HepG2 (cell line): ENCODE measurements around the gene CCDC9B. TPM values are rescaled to one million over a fixed set of nuclear protein-coding genes. Genes with fewer than 3 reads are reported as not detected.

ENCODE experiments used
- ATAC-seq: fragments of 200-7000 bp; cut with Tn5 transposase; 3 replicates; pipeline ENCODE4 v1.9.1; 2020; ENCODE audit warnings: mild to moderate bottlenecking, moderate library complexity
- Bru-seq: library from RNA; stranded (reverse); fragments of 400-500 nt; gene quantifications from one replicate; lab custom pipeline; 2021; lab: Mats Ljungman, UMichigan
- BruChase-seq, 2 experiments: library from RNA; stranded (reverse); fragments of 400-500 nt; gene quantifications; one replicate each; lab custom pipeline; 2021; lab: Mats Ljungman, UMichigan
- BruUV-seq: library from RNA; stranded (reverse); fragments of 400-500 nt; replicated peaks from 2 replicates; lab custom pipeline; 2021; lab: Mats Ljungman, UMichigan
- CTCF ChIA-PET: fragments of 300-600 bp; formaldehyde crosslinking; extraction: SDS; loops from one replicate; lab custom pipeline; 2021; ENCODE audit warnings: low total read pairs, inconsistent platforms, low intra/inter-chr PET ratio; lab: Yijun Ruan, JAX
- POLR2A ChIA-PET: fragments of 350-600 bp; sonication (Branson Sonifier 250); formaldehyde crosslinking; loops from one replicate; lab custom pipeline; 2020; ENCODE audit warnings: antibody characterized with exemption, inconsistent platforms; lab: Yijun Ruan, JAX
- DNase-seq: peaks from one replicate; pipeline ENCODE4 v3.0.0-alpha.2; 2015; ENCODE audit warnings: low spot score
- FAIRE-seq: peaks from 3 replicates; lab custom pipeline; 2011; peaks lifted over from hg19 to GRCh38; lab: Jason Lieb, UNC
- H2AFZ ChIP-seq: one replicate; pipeline ENCODE4 v1.6.1; 2011; ENCODE audit warnings: low read length, inconsistent platforms
- H3K27ac ChIP-seq: fragments of 300-600 bp; 3 replicates; pipeline ENCODE4 v1.8.0; 2011; ENCODE audit warnings: mixed run types, mild to moderate bottlenecking, mixed read lengths, low read length, inconsistent platforms; ENCODE audit not compliant: insufficient read depth; ENCODE audit errors: extremely low read length
- H3K27me3 ChIP-seq, 2 experiments: fragments of 200-600 bp in 1 of 2; 2 replicates in 1 of 2; 3 replicates in 1 of 2; pipeline versions ENCODE4 v1.6.0 to v1.8.0; 2011; ENCODE audit warnings: low read length in 2 of 2, mild to moderate bottlenecking in 2 of 2, moderate library complexity in 2 of 2, inconsistent platforms in 1 of 2; ENCODE audit not compliant: insufficient read depth in 2 of 2, control insufficient read depth in 1 of 2
- H3K36me3 ChIP-seq, 2 experiments: fragments of 200-600 bp in 1 of 2; replicated peaks in 1 of 2; 2 replicates in 1 of 2; 3 replicates in 1 of 2; pipeline versions ENCODE4 v1.5.1 to v1.8.0; 2011; ENCODE audit warnings: low read length in 2 of 2, inconsistent platforms in 1 of 2; ENCODE audit not compliant: insufficient read depth in 2 of 2, control insufficient read depth in 1 of 2
- H3K4me1 ChIP-seq: 2 replicates; pipeline ENCODE4 v1.5.1; 2012; ENCODE audit warnings: low read length, inconsistent platforms; ENCODE audit not compliant: insufficient read depth
- H3K4me2 ChIP-seq: 2 replicates; pipeline ENCODE4 v1.6.0; 2011; ENCODE audit warnings: low read depth, low read length, inconsistent platforms
- H3K4me3 ChIP-seq, 3 experiments: fragments of 200-600 bp in 1 of 3; sonication (generic), shearing (Covaris generic) in 1 of 3; replicated peaks in 1 of 3; 2 replicates each; pipeline ENCODE4 v1.5.1; 2011 to 2016; ENCODE audit warnings: low read length in 3 of 3, inconsistent platforms in 2 of 3, low read depth in 2 of 3, mild to moderate bottlenecking in 2 of 3, control low read depth in 1 of 3, mixed read lengths in 1 of 3; ENCODE audit not compliant: insufficient read depth in 1 of 3
- H3K79me2 ChIP-seq: one replicate; pipeline ENCODE4 v1.6.1; 2011; ENCODE audit warnings: low read length, inconsistent platforms; ENCODE audit not compliant: insufficient read depth
- H3K9ac ChIP-seq: 2 replicates; pipeline ENCODE4 v1.6.0; 2011; ENCODE audit warnings: mild to moderate bottlenecking, low read depth, low read length, inconsistent platforms; ENCODE audit not compliant: insufficient read depth
- H3K9me3 ChIP-seq: 2 replicates; pipeline ENCODE4 v1.5.1; 2012; ENCODE audit warnings: mild to moderate bottlenecking, low read length
- H4K20me1 ChIP-seq: 2 replicates; pipeline ENCODE4 v1.6.0; 2011; ENCODE audit warnings: inconsistent platforms, mild to moderate bottlenecking, low read length, moderate library complexity; ENCODE audit not compliant: insufficient read depth
- BRD4 ChIP-seq: sonication (generic); formaldehyde crosslinking; IDR thresholded peaks from 2 replicates; pipeline ENCODE4 v1.4.0; 2020; ENCODE audit warnings: missing genetic modification reagents
- ELF3 ChIP-seq: IDR thresholded peaks from 2 replicates; pipeline ENCODE4 v1.6.1; 2016; ENCODE audit warnings: missing genetic modification reagents, missing compliant biosample characterization
- FOXM1 ChIP-seq: sonication (generic); formaldehyde crosslinking; IDR thresholded peaks from 2 replicates; pipeline ENCODE4 v1.5.0; 2020; ENCODE audit warnings: missing genetic modification reagents
- MIER3 ChIP-seq: IDR thresholded peaks from 2 replicates; pipeline ENCODE4 v1.6.1; 2016; ENCODE audit warnings: missing compliant biosample characterization, borderline replicate concordance
- MNT ChIP-seq: fragments of 450-650 bp; IDR thresholded peaks from 2 replicates; pipeline ENCODE4 v1.6.1; 2016
- PHF8 ChIP-seq: sonication (generic); formaldehyde crosslinking; IDR thresholded peaks from 2 replicates; pipeline ENCODE4 v1.5.0; 2020; ENCODE audit warnings: missing genetic modification reagents
- SAP130 ChIP-seq: IDR thresholded peaks from 2 replicates; pipeline ENCODE4 v1.6.1; 2016; ENCODE audit warnings: low read depth
- SIN3A ChIP-seq: IDR thresholded peaks from 2 replicates; pipeline ENCODE4 v1.6.1; 2011; ENCODE audit warnings: low read depth, mild to moderate bottlenecking, control low read depth, low read length, borderline replicate concordance
- ZFX ChIP-seq: sonication (generic); formaldehyde crosslinking; IDR thresholded peaks from 2 replicates; pipeline ENCODE4 v1.4.0; 2020; ENCODE audit warnings: mild to moderate bottlenecking, low read depth, missing genetic modification reagents, moderate library complexity
- ZMYM4 ChIP-seq: sonication (generic); formaldehyde crosslinking; IDR thresholded peaks from 2 replicates; pipeline ENCODE4 v1.8.1; 2023; ENCODE audit warnings: mild to moderate bottlenecking, missing genetic modification reagents
- ZNF331 ChIP-seq: sonication (generic); formaldehyde crosslinking; IDR thresholded peaks from 2 replicates; pipeline ENCODE4 v1.4.0; 2020; ENCODE audit warnings: missing genetic modification reagents
- ZNF460 ChIP-seq: sonication (generic); formaldehyde crosslinking; IDR thresholded peaks from 2 replicates; pipeline ENCODE4 v1.5.1; 2020; ENCODE audit warnings: missing genetic modification reagents, mild to moderate bottlenecking, borderline replicate concordance
- ZNF557 ChIP-seq: sonication (generic); formaldehyde crosslinking; IDR thresholded peaks from 2 replicates; pipeline ENCODE4 v1.4.0; 2020; ENCODE audit warnings: missing genetic modification reagents
- ZNF704 ChIP-seq: sonication (generic); formaldehyde crosslinking; IDR thresholded peaks from 2 replicates; pipeline ENCODE4 v1.8.1; 2023; ENCODE audit warnings: mild to moderate bottlenecking, inconsistent platforms, moderate library complexity, missing genetic modification reagents, borderline replicate concordance
- ZNF891 ChIP-seq: sonication (generic); formaldehyde crosslinking; IDR thresholded peaks from 2 replicates; pipeline ENCODE4 v1.5.0; 2020; ENCODE audit warnings: mild to moderate bottlenecking, missing genetic modification reagents
- ZSCAN31 ChIP-seq: sonication (generic); formaldehyde crosslinking; IDR thresholded peaks from 2 replicates; pipeline ENCODE4 v1.5.0; 2020; ENCODE audit warnings: low read depth, mild to moderate bottlenecking, missing genetic modification reagents
- WGBS: methylation state at CpG from one replicate; pipeline ENCODE4 v1.1.6; 2017; ENCODE audit warnings: low lambda C conversion rate; 5-methylcytosine and 5-hydroxymethylcytosine counted together
- in situ Hi-C: cut with HindIII; loops from 2 replicates; pipeline ENCODE4 v1.10.0; 2017; ENCODE audit warnings: low pct_unique_long_range_greater_than_20kb; ENCODE audit not compliant: extremely low pct_ligation_motif_present
- intact Hi-C: fragments of 100-400 bp; cut with micrococcal nuclease; formaldehyde crosslinking; loops from one replicate; pipeline ENCODE4 v1.10.0; 2022; ENCODE audit not compliant: unreplicated experiment
- long read RNA-seq, 2 experiments: library from RNA in 1 of 2; library from polyadenylated mRNA in 1 of 2; stranded (forward) in 1 of 2; unstranded in 1 of 2; transcript quantifications; one replicate each; pipeline ENCODE4 v2.0.0, GENCODE V29; 2019 to 2022
- polyA minus RNA-seq, 3 experiments: library from RNA; depleted of rRNA, polyadenylated mRNA; stranded (reverse); fragments of >200 nt; gene quantifications; 2 replicates each; pipeline ENCODE4 v1.2.3, GENCODE V29; 2011; ENCODE audit warnings: low replicate concordance in 1 of 3
- polyA plus RNA-seq, 8 experiments: library from polyadenylated mRNA; depleted of rRNA in 3 of 8; stranded (reverse) in 7 of 8; unstranded in 1 of 8; fragments of >200 nt; fragmentation: Illumina TruSeq in 4 of 8; extraction: Trizol in 4 of 8; gene quantifications; 2 replicates each; pipeline versions ENCODE4 v1.2.1 to v1.2.3, GENCODE V29; 2011 to 2016; ENCODE audit warnings: low read depth in 4 of 8, missing spikeins in 1 of 8, mixed read lengths in 1 of 8; ENCODE audit not compliant: insufficient read depth in 1 of 8
- total RNA-seq, 5 experiments: library from RNA; depleted of rRNA; stranded (reverse); fragments of >200 nt; fragmentation: Illumina TruSeq; extraction: Trizol; gene quantifications; 2 replicates each; pipeline ENCODE4 v1.2.3, GENCODE V29; 2016; ENCODE audit warnings: low read depth in 1 of 5

Gene CCDC9B
- total RNA-seq (2016; rRNA removed; fragmentation: Illumina TruSeq; extraction: Trizol) (1.0 and 1.6 TPM in 2 replicates), polyA plus RNA-seq (2011; rRNA removed) (0.98 and 1.3 TPM in 2 replicates), polyA minus RNA-seq (2011; rRNA and poly(A)+ RNA removed; ENCODE audit: low replicate concordance) (3.8 and 11.1 TPM in 2 replicates), Bru-seq, nascent RNA (percentile 69 among the genes with signal in this experiment), BruChase-seq, experiment 1, labeled RNA remaining after a 6-hour chase (percentile 48 among the genes with signal in this experiment), BruChase-seq, experiment 2, labeled RNA remaining after a 2-hour chase (percentile 65 among the genes with signal in this experiment)
- 0.20 and 0.71 TPM in 2 replicates for total RNA-seq (2016; cell fraction: cytosol; rRNA removed; fragmentation: Illumina TruSeq; extraction: Trizol; ENCODE audit: low read depth)
- 0.89 and 1.7 TPM in 2 replicates for total RNA-seq (2016; cell fraction: insoluble cytoplasmic fraction; rRNA removed; fragmentation: Illumina TruSeq; extraction: Trizol)
- total RNA-seq (2016; cell fraction: membrane; rRNA removed; fragmentation: Illumina TruSeq; extraction: Trizol), result 0.74 and 0.79 TPM in 2 replicates
- total RNA-seq (2016; cell fraction: nucleus; rRNA removed; fragmentation: Illumina TruSeq; extraction: Trizol), result 5.4 and 6.0 TPM in 2 replicates
- polyA plus RNA-seq (2011; cell fraction: cytosol; rRNA removed), result 0.34 and 0.46 TPM in 2 replicates
- polyA plus RNA-seq (2011; cell fraction: nucleus; rRNA removed), result 16.0 and 21.0 TPM in 2 replicates
- polyA plus RNA-seq (2012), result 1.9 and 2.3 TPM in 2 replicates
- 0.20 and 0.31 TPM in 2 replicates for polyA plus RNA-seq (2016; cell fraction: cytosol; fragmentation: Illumina TruSeq; extraction: Trizol; ENCODE audit: low read depth)
- 0.72 and 1.5 TPM in 2 replicates for polyA plus RNA-seq (2016; cell fraction: insoluble cytoplasmic fraction; fragmentation: Illumina TruSeq; extraction: Trizol; ENCODE audit: low read depth)
- polyA plus RNA-seq (2016; cell fraction: membrane; fragmentation: Illumina TruSeq; extraction: Trizol; ENCODE audit: low read depth), result 0.16 and 0.26 TPM in 2 replicates
- 10.8 and 14.7 TPM in 2 replicates for polyA plus RNA-seq (2016; cell fraction: nucleus; fragmentation: Illumina TruSeq; extraction: Trizol; ENCODE audit: insufficient read depth, low read depth)
- polyA minus RNA-seq (2011; cell fraction: cytosol; rRNA and poly(A)+ RNA removed), result 0.69 and 2.3 TPM in 2 replicates
- polyA minus RNA-seq (2011; cell fraction: nucleus; rRNA and poly(A)+ RNA removed), result 16.1 and 20.5 TPM in 2 replicates
- long read RNA-seq, experiment 1, result 0 reads
- long read RNA-seq, experiment 2, partial matches to known transcripts, result 3 of 5 reads
- long read RNA-seq, experiment 2, other reads (novel, unspliced or antisense), result 2 of 5 reads

GRCh38 chr15:40340740-40341400 lies at the start of gene CCDC9B:
CCDC9B (minus strand) TSS chr15:40340939; CDS start chr15:40340819, 120 bp downstream.
- in situ Hi-C loops (no loop called here), intact Hi-C loops (loop anchor here (2.0 kb wide), 1 partner anchor 80 kb away; no protein-coding TSS in a partner anchor)
- ChIA-PET POLR2A (interaction anchor here (0.9 to 4.4 kb wide), 9 partner anchors 9 to 100 kb away, joined by 3 to 24 read pairs (median 4); partner anchors contain the start of genes BAHD1, INAFM2 and IVD), CTCF (interaction anchor here (1.3 kb wide), 2 partner anchors 14 to 20 kb away, joined by 3 to 5 read pairs; no protein-coding TSS in a partner anchor)
- peaks cover 65% of the 10 kb centered on the region for H3K4me1 ChIP-seq
- H3K27ac ChIP-seq, result peak within 1 kb of the TSS; percentile 17
- no TSS peak for BruUV-seq
- H2AFZ ChIP-seq, result no peak within 1 kb of the TSS
- no peaks in the 10 kb centered on the region; a peak in 1 of 5 replicates for H3K36me3 ChIP-seq
- peak within 1 kb of the TSS; percentile 86 for H3K4me2 ChIP-seq
- no peaks in the 10 kb centered on the region for H3K27me3 ChIP-seq
- DNase-seq (peak; percentile 75), FAIRE-seq (peak; percentile 71), ATAC-seq (peak; percentile 73)
- WGBS, result 3% methylated on average over 13 of the region's 17 CpGs
- H3K4me3 ChIP-seq, result peak within 1 kb of the TSS; percentile 61 to 79 (median 68)
- no peaks in the 10 kb centered on the region for H3K79me2 ChIP-seq
- peak within 1 kb of the TSS; percentile 76 for H3K9ac ChIP-seq
- no peaks in the 10 kb centered on the region for H3K9me3 ChIP-seq
- peaks cover 4% of the 10 kb centered on the region; the same call in 1 of the 2 replicates for H4K20me1 ChIP-seq
- TF ChIP-seq MIER3 (CRISPR knock-in tag), result 0 out of 2 replicates have a peak, but pooled peaks have one; percentile 21
- peak; percentile 77; the same call in 1 of the 2 replicates for TF ChIP-seq ZNF891 (CRISPR knock-in tag)
- TF ChIP-seq PHF8 (CRISPR knock-in tag), result peak; percentile 60; the same call in 1 of the 2 replicates
- TF ChIP-seq SIN3A, result 0 out of 2 replicates have a peak, but pooled peaks have one; percentile 66
- no peak for TF ChIP-seq ZSCAN31 (CRISPR knock-in tag)
- TF ChIP-seq ZNF704 (CRISPR knock-in tag), result no peak
- TF ChIP-seq ELF3 (CRISPR knock-in tag), result 0 out of 2 replicates have a peak, but pooled peaks have one; percentile 36
- TF ChIP-seq ZMYM4 (CRISPR knock-in tag), result 0 out of 2 replicates have a peak, but pooled peaks have one; percentile 4
- peak; percentile 68; the same call in 1 of the 2 replicates for TF ChIP-seq ZFX (CRISPR knock-in tag)
- TF ChIP-seq ZNF557 (CRISPR knock-in tag), result no peak
- TF ChIP-seq ZNF331 (CRISPR knock-in tag), result 0 out of 2 replicates have a peak, but pooled peaks have one; percentile 21
- 0 out of 2 replicates have a peak, but pooled peaks have one; percentile 3 for TF ChIP-seq MNT
- no peak for TF ChIP-seq FOXM1 (CRISPR knock-in tag)
- peak; percentile 76 for TF ChIP-seq SAP130
- peak; percentile 34; the same call in 1 of the 2 replicates for TF ChIP-seq ZNF460
- 0 out of 2 replicates have a peak, but pooled peaks have one; percentile 45 for TF ChIP-seq BRD4
